Measurements from ENCODE around the gene TP53BP1. TPM values are rescaled to one million over a fixed set of nuclear protein-coding genes. Genes with fewer than 3 reads are reported as not detected.

Gene TP53BP1
- polyA plus RNA-seq, 3 donors = 1.8 to 6.7 (median 3.1) TPM

DNA sequence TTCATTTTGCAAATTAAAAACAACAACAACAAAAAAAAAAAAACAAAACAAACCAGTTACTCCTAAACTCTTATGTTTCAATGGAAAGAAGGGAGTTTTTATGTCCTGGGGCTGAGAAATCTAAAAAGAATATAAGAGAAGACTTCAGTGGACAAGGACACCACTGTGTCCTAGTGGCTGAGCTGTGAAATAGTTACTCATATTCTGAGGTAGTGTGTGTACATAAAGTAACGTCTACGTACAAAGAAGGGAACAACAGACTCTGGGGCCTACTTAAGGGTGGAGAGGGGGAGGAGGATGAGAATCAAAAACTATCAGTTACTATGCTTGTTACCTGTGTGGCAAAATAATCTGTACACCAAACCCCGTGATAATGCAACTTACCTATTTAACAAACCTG is 6.0 kb upstream of the TP53BP1 start:
- no peak overlapping the region for H3K4me3 ChIP-seq (replicated peaks in 1 of 3; ENCODE audit: low read depth in 2 of 3, low read length in 3 of 3)
- no peak overlapping the region for H3K27ac Mint-ChIP-seq
- no peak for DNase-seq
- no peaks in the 10 kb centered on the region for H3K36me3 ChIP-seq (replicated peaks in 1 of 2; ENCODE audit: control insufficient read depth in 1 of 2, insufficient read depth in 2 of 2, low read length in 2 of 2)
- H3K4me1 Mint-ChIP-seq = no peaks in the 10 kb centered on the region
- no peaks in the 10 kb centered on the region for H3K79me2 ChIP-seq (ENCODE audit: insufficient read depth, low read length)
- no CpG with 5 or more reads among the region's 3 CpGs for WGBS (ENCODE audit: insufficient coverage)
- intact Hi-C loops (cut with micrococcal nuclease) = no loop called here
- no peak overlapping the region for H3K4me3 Mint-ChIP-seq
- no peak overlapping the region for H2AFZ ChIP-seq (ENCODE audit: insufficient read depth, low read depth, low read length, poor library complexity, severe bottlenecking)
- H3K27me3 ChIP-seq (ENCODE audit: control insufficient read depth in 2 of 2, insufficient read depth in 2 of 2, low read length in 2 of 2) = no peaks in the 10 kb centered on the region
- H3K9me3 ChIP-seq (replicated peaks in 1 of 2; ENCODE audit: control insufficient read depth in 1 of 2, insufficient read depth in 1 of 2, low read length in 2 of 2) = no peaks in the 10 kb centered on the region
- H3K4me1 ChIP-seq (ENCODE audit: control insufficient read depth in 1 of 2, insufficient read depth in 2 of 2, low read length in 2 of 2) = no peaks in the 10 kb centered on the region
- no peak overlapping the region for H3K27ac ChIP-seq (ENCODE audit: low read depth in 1 of 2, low read length in 2 of 2)
- H4K20me1 ChIP-seq (ENCODE audit: insufficient read depth, low read length) = no peaks in the 10 kb centered on the region
- no peak overlapping the region for H3K4me2 ChIP-seq (replicated peaks; ENCODE audit: extremely low read depth, low read length, poor library complexity, severe bottlenecking)
- H3K27me3 Mint-ChIP-seq (ENCODE audit: low read depth in 3 of 3) = peaks cover 0 to 3% (median 0%) of the 10 kb centered on the region in 3 donors
- no peaks in the 10 kb centered on the region for H3K36me3 Mint-ChIP-seq
- H3K9ac ChIP-seq (ENCODE audit: insufficient read depth, low read length, poor library complexity, severe bottlenecking) = no peak overlapping the region
- H3K9me3 Mint-ChIP-seq = no peaks in the 10 kb centered on the region
- no peak for TF ChIP-seq CTCF (IDR thresholded peaks at IDR 0.05)

DNA sequence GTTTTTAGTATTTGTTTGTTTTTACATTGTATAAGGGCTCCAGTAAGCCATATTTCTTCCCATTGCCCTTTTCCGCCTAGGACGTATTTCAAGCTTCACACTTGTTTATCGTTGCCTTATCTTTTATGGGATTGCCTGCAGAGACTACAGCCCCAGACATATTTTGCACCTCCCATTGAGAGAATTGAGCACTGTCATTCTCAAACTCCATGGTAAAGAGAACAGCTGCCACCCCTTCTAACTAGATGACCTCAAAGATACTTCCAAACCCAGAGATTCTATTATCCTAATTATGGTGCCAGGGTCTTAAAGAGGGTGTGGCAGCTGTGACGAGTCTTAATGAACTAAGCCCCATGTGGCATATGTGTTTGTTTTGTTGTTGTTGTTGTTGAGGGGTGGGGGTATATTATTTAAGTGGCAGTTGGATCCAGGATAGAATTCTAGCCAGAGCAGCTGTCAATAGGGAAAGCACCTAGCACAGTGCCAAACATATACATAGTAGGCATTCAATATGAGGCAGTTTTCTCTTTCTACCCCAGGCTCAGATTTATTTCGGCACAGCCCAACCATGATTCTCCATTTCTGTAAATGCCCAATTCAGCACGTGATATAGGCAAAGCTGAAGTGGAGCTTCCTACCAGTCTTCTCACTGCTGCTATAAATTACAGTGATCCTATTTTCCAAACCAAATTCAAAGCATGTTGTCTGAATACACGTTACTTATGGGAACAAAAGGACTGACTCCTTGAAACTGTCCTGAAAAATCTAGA is 932 bp upstream of the TP53BP1 start:
- no peaks in the 10 kb centered on the region for H3K27me3 ChIP-seq (ENCODE audit: control insufficient read depth in 2 of 2, insufficient read depth in 2 of 2, low read length in 2 of 2)
- H3K4me3 ChIP-seq (replicated peaks in 1 of 3; ENCODE audit: low read depth in 2 of 3, low read length in 3 of 3) = peak overlapping the region in 1 of 3 experiments; percentile 91
- peak overlapping the region; percentile 74 for H3K4me2 ChIP-seq (replicated peaks; ENCODE audit: extremely low read depth, low read length, poor library complexity, severe bottlenecking)
- no peak for DNase-seq
- H3K9me3 Mint-ChIP-seq = no peaks in the 10 kb centered on the region
- peaks cover 0 to 4% of the 10 kb centered on the region in 2 donors for H3K36me3 Mint-ChIP-seq
- H3K4me1 ChIP-seq (ENCODE audit: control insufficient read depth in 1 of 2, insufficient read depth in 2 of 2, low read length in 2 of 2) = peaks cover 10 to 12% of the 10 kb centered on the region in 2 donors
- H3K27me3 Mint-ChIP-seq (ENCODE audit: low read depth in 3 of 3) = peaks cover 0 to 2% (median 0%) of the 10 kb centered on the region in 3 donors
- WGBS (ENCODE audit: insufficient coverage) = 90% methylated on average over 6 of the region's 7 CpGs
- peak overlapping the region in 1 of 2 donors; percentile 88 for H3K27ac ChIP-seq (ENCODE audit: low read depth in 1 of 2, low read length in 2 of 2)
- H3K9me3 ChIP-seq (replicated peaks in 1 of 2; ENCODE audit: control insufficient read depth in 1 of 2, insufficient read depth in 1 of 2, low read length in 2 of 2) = no peaks in the 10 kb centered on the region
- peaks cover 13% of the 10 kb centered on the region for H3K4me1 Mint-ChIP-seq
- H3K27ac Mint-ChIP-seq = peak overlapping the region in 3 of 7 donors; percentile 98
- no peaks in the 10 kb centered on the region for H3K36me3 ChIP-seq (replicated peaks in 1 of 2; ENCODE audit: control insufficient read depth in 1 of 2, insufficient read depth in 2 of 2, low read length in 2 of 2)
- H3K9ac ChIP-seq (ENCODE audit: insufficient read depth, low read length, poor library complexity, severe bottlenecking) = no peak overlapping the region
- no peaks in the 10 kb centered on the region for H4K20me1 ChIP-seq (ENCODE audit: insufficient read depth, low read length)
- intact Hi-C loops (cut with micrococcal nuclease) = loop anchor here in 1 of 2 donors (2.0 kb wide), 1 partner anchor 17 kb away; no protein-coding TSS in a partner anchor
- H3K4me3 Mint-ChIP-seq = peak overlapping the region; percentile 97 to 98
- no peak for TF ChIP-seq CTCF (IDR thresholded peaks at IDR 0.05)
- H2AFZ ChIP-seq (ENCODE audit: insufficient read depth, low read depth, low read length, poor library complexity, severe bottlenecking) = peak overlapping the region; percentile 90
- H3K79me2 ChIP-seq (ENCODE audit: insufficient read depth, low read length) = no peaks in the 10 kb centered on the region
